ENCODE measurements around the gene PIGH.

The PIGH gene

GRCh38 chr14:67620217-67620785, 20.2 kb upstream of the PIGH start:
- no peak for TF ChIP-seq CTCF (IDR thresholded peaks at IDR 0.05; ENCODE audit: low read depth, low read length, missing control alignments)
- Histone ChIP-seq H3K36me3 (replicated peaks) (no peaks in the 10 kb centered on the region), H3K27me3 (replicated peaks) (no peaks in the 10 kb centered on the region), H3K27ac (no peak overlapping the region), H3K4me3 (ENCODE audit: low read depth, low read length) (peak overlapping the region; percentile 67)
- no peak for DNase-seq
- in situ Hi-C loops (cut with HindIII; ENCODE audit: low pct_ligation_motif_present, low sequenced_read_pairs): no loop called here

GRCh38 chr14:67619446-67620216, 19.6 kb upstream of the PIGH start, which contains the start of gene ARG2:
Gene ARG2, plus strand, starts transcription at chr14:67619920. Its CDS starts 58 bp downstream, at chr14:67619978.
- no peaks in the 10 kb centered on the region for H3K27me3 ChIP-seq (replicated peaks)
- H3K36me3 ChIP-seq (replicated peaks): no peaks in the 10 kb centered on the region
- DNase-seq: peak; percentile 91
- H3K4me3 ChIP-seq (ENCODE audit: low read depth, low read length): peak within 1 kb of the TSS; percentile 67
- no peak for TF ChIP-seq CTCF (IDR thresholded peaks at IDR 0.05; ENCODE audit: low read depth, low read length, missing control alignments)
- in situ Hi-C loops (cut with HindIII; ENCODE audit: low pct_ligation_motif_present, low sequenced_read_pairs): no loop called here
- peak within 1 kb of the TSS; percentile 39 for H3K27ac ChIP-seq

GRCh38 chr14:67618617-67619063, 18.6 kb upstream of the PIGH start:
- TF ChIP-seq CTCF (IDR thresholded peaks at IDR 0.05; ENCODE audit: low read depth, low read length, missing control alignments): peak; percentile 67
- DNase-seq: peak; percentile 78
- H3K27ac ChIP-seq: peak overlapping the region; percentile 39

GRCh38 chr14:67610491-67610890, 10.4 kb upstream of the PIGH start:
- no peak for TF ChIP-seq CTCF (IDR thresholded peaks at IDR 0.05; ENCODE audit: low read depth, low read length, missing control alignments)
- Histone ChIP-seq H3K4me3 (ENCODE audit: low read depth, low read length) (no peak overlapping the region), H3K27ac (no peak overlapping the region), H3K36me3 (replicated peaks) (no peaks in the 10 kb centered on the region), H3K27me3 (replicated peaks) (no peaks in the 10 kb centered on the region)
- in situ Hi-C loops (cut with HindIII; ENCODE audit: low pct_ligation_motif_present, low sequenced_read_pairs): no loop called here
- no peak for DNase-seq

More at GRCh38 chr14:67618617-67619063, 18.6 kb upstream of the PIGH start:
- no peaks in the 10 kb centered on the region for H3K36me3 ChIP-seq (replicated peaks)
- no peak overlapping the region for H3K4me3 ChIP-seq (ENCODE audit: low read depth, low read length)
- in situ Hi-C loops (cut with HindIII; ENCODE audit: low pct_ligation_motif_present, low sequenced_read_pairs): no loop called here
- H3K27me3 ChIP-seq (replicated peaks): no peaks in the 10 kb centered on the region

DNA sequence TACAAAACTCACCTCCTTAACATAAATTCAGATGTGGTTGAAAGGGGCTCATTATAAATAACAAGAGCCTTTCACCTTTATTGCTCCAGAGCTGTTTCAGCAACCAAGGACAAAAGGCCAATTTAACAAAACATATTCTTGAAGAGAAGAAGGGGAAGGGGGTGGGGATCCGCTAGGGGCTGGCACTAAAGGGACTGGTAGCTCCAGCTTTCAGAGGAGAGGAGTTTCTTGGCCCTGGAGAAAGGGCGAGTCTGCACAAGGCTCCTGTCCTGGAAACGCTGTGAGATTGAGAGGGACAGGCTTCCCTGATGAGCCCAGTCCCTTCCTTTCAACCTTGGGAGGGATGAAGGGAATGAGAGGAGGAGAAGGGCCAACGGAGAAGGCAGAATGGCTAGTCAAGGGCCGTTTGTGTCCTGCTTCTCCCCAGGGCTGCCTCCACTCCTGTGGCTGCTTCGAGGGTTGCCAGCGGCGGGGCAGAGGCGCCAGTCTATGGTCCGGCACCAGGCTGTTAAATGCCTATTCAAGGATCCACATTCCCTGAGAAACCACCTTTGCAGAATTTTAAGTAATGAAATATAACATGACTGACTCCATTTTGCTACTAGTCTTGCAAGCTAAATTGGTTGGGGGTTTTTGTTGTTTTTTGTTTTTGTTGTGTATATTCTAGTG, 9.7 kb upstream of the PIGH start:
- in situ Hi-C loops (cut with HindIII; ENCODE audit: low pct_ligation_motif_present, low sequenced_read_pairs): no loop called here

More for the DNA sequence above, 9.7 kb upstream of the PIGH start:
- Histone ChIP-seq H3K4me3 (ENCODE audit: low read depth, low read length) (no peak overlapping the region), H3K36me3 (replicated peaks) (no peaks in the 10 kb centered on the region), H3K27me3 (replicated peaks) (no peaks in the 10 kb centered on the region), H3K27ac (no peak overlapping the region)
- TF ChIP-seq CTCF (IDR thresholded peaks at IDR 0.05; ENCODE audit: low read depth, low read length, missing control alignments): no peak
- DNase-seq: no peak

All from brain microvascular endothelial cell (primary cell).